GM21367 (cell line): ENCODE measurements around the gene ZNF688.

ENCODE experiments used
- ATAC-seq: cut with Tn5 transposase; IDR thresholded peaks from one replicate; pipeline ENCODE4 v1.9.1; 2021; ENCODE audit not compliant: unreplicated experiment

ZNF688 gene

DNA sequence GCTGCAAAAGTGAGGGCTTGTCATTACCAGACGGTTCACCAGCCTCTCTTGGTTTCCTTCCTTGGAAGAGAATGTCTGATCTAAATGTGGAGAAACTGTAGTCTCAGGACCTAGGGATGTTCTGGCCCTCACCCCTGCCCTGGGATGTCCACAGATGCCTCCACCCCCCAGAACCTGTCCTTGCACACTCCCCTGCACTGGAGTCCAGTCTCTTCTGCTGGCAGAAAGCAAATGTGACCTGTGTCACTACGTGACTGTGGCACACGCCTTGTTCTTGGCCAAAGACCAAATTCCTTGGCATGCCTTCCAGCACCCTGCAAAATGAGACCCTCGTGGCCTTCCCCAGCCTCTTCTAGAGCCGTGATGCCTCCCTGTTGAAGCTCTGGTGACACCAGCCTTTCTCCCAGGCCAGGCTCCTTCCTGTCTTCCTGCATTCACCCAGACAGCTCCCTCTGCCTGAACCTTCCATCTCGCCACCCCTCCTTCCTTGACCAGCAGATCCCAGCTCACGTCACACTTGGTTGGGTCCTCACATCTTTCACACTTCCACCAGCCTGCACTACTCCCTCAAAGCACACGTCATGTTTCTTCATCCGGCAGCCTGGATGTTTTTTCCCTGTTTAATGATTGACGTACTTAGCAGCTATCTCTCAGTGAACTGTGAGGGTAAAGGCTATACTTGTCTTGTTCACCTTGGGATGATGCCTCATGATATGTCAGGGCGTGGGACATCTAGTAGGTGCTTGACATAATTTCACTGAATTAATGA is 49.5 kb downstream of the ZNF688 start:
- no peak for ATAC-seq

GRCh38 chr16:30521476-30521872 is 50.0 kb downstream of the ZNF688 start:
- ATAC-seq: no peak
